Islet of Langerhans (tissue), 1 donor: ENCODE results near the gene MRFAP1.

Experiments
- FAIRE-seq: peaks from one replicate; lab custom pipeline; 2011; peaks lifted over from hg19 to GRCh38; lab: Jason Lieb, UNC

Gene MRFAP1

GRCh38 chr4:6640292-6641163, at the start of gene MRFAP1:
TSS of gene MRFAP1 (plus strand) at chr4:6640685. CDS start at chr4:6640863, 178 bp downstream.
- FAIRE-seq, result no peak

- FAIRE-seq, result no peak
Measured at GRCh38 chr4:6591313-6591712, 49.2 kb upstream of the MRFAP1 start.

- no peak for FAIRE-seq
Measured at GRCh38 chr4:6591781-6592180, 48.7 kb upstream of the MRFAP1 start.

- FAIRE-seq, result no peak
Measured at GRCh38 chr4:6592804-6593563, 47.5 kb upstream of the MRFAP1 start.

- FAIRE-seq, result no peak
Measured at GRCh38 chr4:6594341-6594740, 46.1 kb upstream of the MRFAP1 start.

GRCh38 chr4:6594826-6595355, 45.6 kb upstream of the MRFAP1 start:
- no peak for FAIRE-seq

GRCh38 chr4:6595897-6596537, 44.5 kb upstream of the MRFAP1 start:
- no peak for FAIRE-seq

GRCh38 chr4:6596948-6597347, 43.5 kb upstream of the MRFAP1 start:
- no peak for FAIRE-seq

- FAIRE-seq, result no peak
Measured at GRCh38 chr4:6598127-6598526, 42.4 kb upstream of the MRFAP1 start.

GRCh38 chr4:6598641-6599040, 41.8 kb upstream of the MRFAP1 start:
- FAIRE-seq, result no peak

GRCh38 chr4:6601661-6602250, 38.7 kb upstream of the MRFAP1 start:
- no peak for FAIRE-seq

GRCh38 chr4:6602289-6602688, 38.2 kb upstream of the MRFAP1 start:
- no peak for FAIRE-seq

- no peak for FAIRE-seq
Measured at GRCh38 chr4:6603128-6603527, 37.4 kb upstream of the MRFAP1 start.

- no peak for FAIRE-seq
Measured at GRCh38 chr4:6605114-6605513, 35.4 kb upstream of the MRFAP1 start.

GRCh38 chr4:6605605-6606004, 34.9 kb upstream of the MRFAP1 start:
- no peak for FAIRE-seq

- no peak for FAIRE-seq
Measured at GRCh38 chr4:6606465-6607235, 33.8 kb upstream of the MRFAP1 start.

GRCh38 chr4:6607368-6608055, 33.0 kb upstream of the MRFAP1 start:
- no peak for FAIRE-seq

GRCh38 chr4:6608758-6609414, 31.6 kb upstream of the MRFAP1 start:
- FAIRE-seq, result no peak

GRCh38 chr4:6609415-6610079, 30.9 kb upstream of the MRFAP1 start:
- no peak for FAIRE-seq
